IMR-90 (cell line): ENCODE results near the gene TEX264. TPM values are rescaled to one million over a fixed set of nuclear protein-coding genes. Genes with fewer than 3 reads are reported as not detected.

Experiments
- ATAC-seq: fragments of 200-7000 bp; cut with Tn5 transposase; 2 replicates; pipeline ENCODE4 v1.9.1; 2020; ENCODE audit warnings: low read depth, mild to moderate bottlenecking, moderate library complexity
- BruUV-seq: library from RNA; stranded (reverse); fragments of 400-500 nt; replicated peaks from 2 replicates; lab custom pipeline; 2021; lab: Mats Ljungman, UMichigan
- CTCF ChIA-PET: fragments of 300-600 bp; formaldehyde crosslinking; extraction: SDS; loops from one replicate; lab custom pipeline; 2021; ENCODE audit warnings: antibody characterized with exemption; lab: Yijun Ruan, JAX
- POLR2A ChIA-PET: fragments of 300-600 bp; sonication (Branson Sonifier 250); formaldehyde crosslinking; loops from one replicate; lab custom pipeline; 2022; ENCODE audit warnings: antibody characterized with exemption; ENCODE audit not compliant: unreplicated experiment; lab: Charles Lee
- DNase-seq: peaks from one replicate; pipeline ENCODE4 v3.0.0; 2013
- H2AFZ ChIP-seq: replicated peaks from 2 replicates; pipeline ENCODE3; 2013; ENCODE audit warnings: low read length, mild to moderate bottlenecking; ENCODE audit not compliant: poor library complexity
- H2AK5ac ChIP-seq: 2 replicates; pipeline ENCODE4 v1.6.1; 2013; ENCODE audit warnings: low read depth, low read length, inconsistent platforms
- H2AK9ac ChIP-seq: replicated peaks from 2 replicates; pipeline ENCODE3; 2013; ENCODE audit warnings: mild to moderate bottlenecking, low read depth, low read length, moderate library complexity; ENCODE audit not compliant: poor library complexity
- H2BK120ac ChIP-seq: 2 replicates; pipeline ENCODE4 v1.6.1; 2013; ENCODE audit warnings: low read depth, low read length, inconsistent platforms
- H2BK15ac ChIP-seq: 3 replicates; pipeline ENCODE4 v1.6.1; 2013; ENCODE audit warnings: low read depth, low read length, inconsistent platforms
- H2BK20ac ChIP-seq: 2 replicates; pipeline ENCODE4 v1.6.1; 2013; ENCODE audit warnings: low read depth, mild to moderate bottlenecking, inconsistent platforms, low read length, moderate library complexity
- H2BK5ac ChIP-seq: 2 replicates; pipeline ENCODE4 v1.6.1; 2013; ENCODE audit warnings: mild to moderate bottlenecking, low read depth, low read length, inconsistent platforms; ENCODE audit not compliant: poor library complexity, severe bottlenecking
- H3K14ac ChIP-seq: replicated peaks from 2 replicates; pipeline ENCODE4 v1.6.1; 2013; ENCODE audit warnings: low read depth, low read length, inconsistent platforms
- H3K18ac ChIP-seq: 2 replicates; pipeline ENCODE4 v1.6.1; 2013; ENCODE audit warnings: low read depth, low read length, control low read depth
- H3K23ac ChIP-seq: 2 replicates; pipeline ENCODE4 v1.6.1; 2013; ENCODE audit warnings: low read depth, low read length, inconsistent platforms
- H3K27ac ChIP-seq: 2 replicates; pipeline ENCODE4 v1.5.1; 2013; ENCODE audit warnings: mild to moderate bottlenecking, control low read depth, low read length; ENCODE audit not compliant: insufficient read depth
- H3K27me3 ChIP-seq: 2 replicates; pipeline ENCODE4 v1.6.1; 2013; ENCODE audit warnings: low read length; ENCODE audit not compliant: control insufficient read depth, insufficient read depth
- H3K36me3 ChIP-seq: 2 replicates; pipeline ENCODE4 v1.6.1; 2013; ENCODE audit warnings: low read length, mixed read lengths; ENCODE audit not compliant: control insufficient read depth, insufficient read depth
- H3K4ac ChIP-seq: 2 replicates; pipeline ENCODE4 v1.6.1; 2013; ENCODE audit warnings: low read depth, low read length, inconsistent platforms
- H3K4me1 ChIP-seq: 2 replicates; pipeline ENCODE4 v1.6.1; 2013; ENCODE audit warnings: low read length, mixed read lengths; ENCODE audit not compliant: control insufficient read depth, insufficient read depth
- H3K4me2 ChIP-seq: 2 replicates; pipeline ENCODE4 v1.6.1; 2013; ENCODE audit warnings: low read depth, mild to moderate bottlenecking, control low read depth, low read length, moderate library complexity
- H3K4me3 ChIP-seq: 2 replicates; pipeline ENCODE4 v1.5.1; 2013; ENCODE audit warnings: low read depth, mild to moderate bottlenecking, control low read depth, low read length, moderate library complexity; ENCODE audit not compliant: insufficient read depth
- H3K56ac ChIP-seq: 2 replicates; pipeline ENCODE4 v1.6.1; 2013; ENCODE audit warnings: low read length, inconsistent platforms; ENCODE audit not compliant: insufficient read depth; ENCODE audit errors: extremely low read depth
- H3K79me1 ChIP-seq, 2 experiments: 2 replicates each; pipeline ENCODE4 v1.6.1; 2013; ENCODE audit warnings: low read length in 2 of 2, inconsistent platforms in 1 of 2, low read depth in 1 of 2
- H3K9ac ChIP-seq: 2 replicates; pipeline ENCODE4 v1.6.1; 2013; ENCODE audit warnings: low read depth, low read length, control low read depth
- H3K9me1 ChIP-seq: 2 replicates; pipeline ENCODE4 v1.6.1; 2013; ENCODE audit warnings: low read length, inconsistent platforms; ENCODE audit not compliant: insufficient read depth
- H3K9me3 ChIP-seq: 2 replicates; pipeline ENCODE4 v1.6.1; 2013; ENCODE audit warnings: low read length; ENCODE audit not compliant: control insufficient read depth, insufficient read depth
- H4K20me1 ChIP-seq: 2 replicates; pipeline ENCODE4 v1.6.1; 2013; ENCODE audit warnings: low read length, inconsistent platforms; ENCODE audit not compliant: insufficient read depth
- H4K5ac ChIP-seq: 2 replicates; pipeline ENCODE4 v1.6.1; 2013; ENCODE audit warnings: mild to moderate bottlenecking, low read depth, low read length, control low read depth
- H4K8ac ChIP-seq, 2 experiments: 2 replicates each; pipeline ENCODE4 v1.6.1; 2013; ENCODE audit warnings: low read depth in 2 of 2, low read length in 2 of 2, control low read depth in 1 of 2, inconsistent platforms in 1 of 2
- H4K91ac ChIP-seq: 2 replicates; pipeline ENCODE4 v1.6.1; 2013; ENCODE audit warnings: low read depth, low read length, inconsistent platforms; ENCODE audit not compliant: insufficient read depth
- FOS ChIP-seq: fragments of 150-350 bp; IDR thresholded peaks from 2 replicates; pipeline ENCODE4 v1.6.1; 2016; ENCODE audit warnings: low read depth, low read length
- MAFK ChIP-seq: IDR thresholded peaks from 2 replicates; pipeline ENCODE4 v1.6.1; 2012; ENCODE audit warnings: low read depth, low read length, improper control_type of control experiment
- MAZ ChIP-seq: IDR thresholded peaks from 2 replicates; pipeline ENCODE4 v1.6.1; 2012; ENCODE audit warnings: low read depth, mild to moderate bottlenecking, low read length, improper control_type of control experiment, moderate library complexity, borderline replicate concordance
- MXI1 ChIP-seq: IDR thresholded peaks from 2 replicates; pipeline ENCODE4 v1.6.1; 2012; ENCODE audit warnings: low read depth, mild to moderate bottlenecking, low read length, moderate library complexity, borderline replicate concordance
- NFE2L2 ChIP-seq: fragments of 150-350 bp; IDR thresholded peaks from 2 replicates; pipeline ENCODE4 v1.6.1; 2016; ENCODE audit warnings: low read depth, mild to moderate bottlenecking, low read length
- POLR2A ChIP-seq: IDR thresholded peaks from 2 replicates; pipeline ENCODE4 v1.6.1; 2012; ENCODE audit warnings: mild to moderate bottlenecking, low read depth, low read length
- RAD21 ChIP-seq: IDR thresholded peaks from 2 replicates; pipeline ENCODE4 v1.6.1; 2012; ENCODE audit warnings: low read length, improper control_type of control experiment
- RCOR1 ChIP-seq: IDR thresholded peaks from 2 replicates; pipeline ENCODE4 v1.6.1; 2012; ENCODE audit warnings: mild to moderate bottlenecking, low read length, improper control_type of control experiment; ENCODE audit not compliant: insufficient replicate concordance
- RFX5 ChIP-seq: IDR thresholded peaks from 2 replicates; pipeline ENCODE4 v1.8.0; 2012; ENCODE audit warnings: low read depth, mild to moderate bottlenecking, low read length, moderate library complexity
- SMC3 ChIP-seq: fragments of 150-350 bp; IDR thresholded peaks from 2 replicates; pipeline ENCODE4 v1.6.1; 2016; ENCODE audit warnings: low read depth, mild to moderate bottlenecking, antibody characterized with exemption, low read length, moderate library complexity
- WGBS, 2 experiments: methylation state at CpG; one replicate each; pipeline versions ENCODE4 v1.1.5 to v1.1.7; 2013; ENCODE audit warnings: missing lambda C conversion rate in 2 of 2; ENCODE audit not compliant: insufficient read length in 1 of 2; ENCODE audit errors: extremely low coverage in 2 of 2; 5-methylcytosine and 5-hydroxymethylcytosine counted together
- dilution Hi-C: fragments of 300-500 bp; cut with HindIII; formaldehyde crosslinking; loops from one replicate; pipeline ENCODE4 v1.14.3; 2018; ENCODE audit warnings: low sequenced_read_pairs; ENCODE audit not compliant: unreplicated experiment
- in situ Hi-C: fragments of 300-500 bp; cut with MboI; formaldehyde crosslinking; loops from 3 replicates; pipeline ENCODE4 v1.14.3; 2019; ENCODE audit warnings: low sequenced_read_pairs, inconsistent platforms, mixed read lengths
- intact Hi-C: fragments of 100-400 bp; cut with micrococcal nuclease; formaldehyde crosslinking; loops from 2 replicates; pipeline ENCODE4 v1.10.0; 2022
- polyA plus RNA-seq, 3 experiments: library from polyadenylated mRNA; depleted of rRNA; stranded (reverse); fragments of >200 nt; gene quantifications; 2 replicates each; pipeline ENCODE4 v1.2.3, GENCODE V29; 2012; ENCODE audit warnings: low replicate concordance in 1 of 3
- total RNA-seq: library from RNA; depleted of rRNA; stranded (reverse); fragments of >200 nt; gene quantifications from 2 replicates; pipeline ENCODE4 v1.2.3, GENCODE V29; 2012

Gene TEX264
- total and polyA plus RNA-seq, 2 of the 4 experiments (the other 2 are of a cell fraction) = 30.3 to 45.0 TPM

DNA sequence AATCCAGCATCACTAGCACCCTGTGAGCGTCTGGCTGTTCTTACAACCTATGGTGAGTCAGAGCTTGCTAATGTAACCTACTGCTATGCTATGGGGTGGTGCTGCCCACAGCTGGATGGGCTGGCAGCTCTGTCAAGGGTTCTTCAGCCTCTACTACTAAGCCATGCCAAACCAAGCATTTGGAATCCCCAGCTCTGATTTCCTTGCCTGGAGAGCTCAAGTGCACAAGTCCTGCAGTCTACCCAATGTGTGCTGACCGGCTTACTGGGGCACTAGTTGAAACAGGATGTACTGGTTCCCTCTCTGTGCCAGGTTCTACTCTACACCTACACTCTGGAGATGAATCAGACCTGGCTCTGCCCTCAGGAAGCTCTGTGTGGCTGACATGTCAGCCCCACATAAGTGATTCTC, 4.2 kb downstream of the TEX264 start:
- TF ChIP-seq RCOR1 (no peak), MAZ (no peak), MXI1 (no peak), SMC3 (no peak), RAD21 (no peak), RFX5 (no peak), NFE2L2 (no peak), POLR2A (no peak), FOS (no peak), MAFK (no peak)
- Histone ChIP-seq H3K4me2 (no peak overlapping the region), H2BK120ac (no peak overlapping the region), H2AFZ (peak overlapping the region; percentile 26), H3K56ac (no peak overlapping the region), H2AK9ac (peak overlapping the region; percentile 74), H2BK5ac (no peak overlapping the region), H3K18ac (no peak overlapping the region), H4K5ac (no peak overlapping the region), H2BK15ac (no peak overlapping the region), H3K9me1 (peaks cover 12% of the 10 kb centered on the region), H2BK20ac (no peak overlapping the region), H3K4me3 (no peak overlapping the region), H4K8ac (no peak overlapping the region), H3K4ac (no peak overlapping the region), H2AK5ac (no peak overlapping the region), H4K20me1 (peaks cover 8% of the 10 kb centered on the region; the same call in 1 of the 2 replicates), H3K27ac (no peak overlapping the region), H3K27me3 (no peaks in the 10 kb centered on the region), H3K23ac (no peak overlapping the region), H3K9ac (no peak overlapping the region), H4K91ac (no peak overlapping the region), H3K9me3 (no peaks in the 10 kb centered on the region), H3K36me3 (peaks cover 17% of the 10 kb centered on the region), H3K79me1 (peaks cover 12 to 71% of the 10 kb centered on the region in 2 experiments; a peak in 3 of 4 replicates), H3K14ac (no peak overlapping the region), H3K4me1 (peaks cover 8% of the 10 kb centered on the region)
- in situ Hi-C loops = loop anchor here (25.0 kb wide), 1 partner anchor 1063 kb away; the partner anchor contains the start of genes CISH and MAPKAPK3
- CTCF ChIA-PET = interaction anchor here (1.0 to 1.2 kb wide), 2 partner anchors 12 to 173 kb away, joined by 3 to 4 read pairs; no protein-coding TSS in a partner anchor
- dilution Hi-C loops = no loop called here
- intact Hi-C loops = no loop called here
- DNase-seq (peak; percentile 60), ATAC-seq (no peak)
- no CpG with 5 or more reads among the region's 2 CpGs for WGBS, 2 experiments
- no TSS peak for BruUV-seq
- POLR2A ChIA-PET = no interaction called here
